ENCODE results near the gene NCLN.
"Not testable (repeated sequence)": the region's sequence is repeated elsewhere in the genome, so short reads cannot be mapped to it uniquely, and the experiment has no call there.

NCLN gene

DNA sequence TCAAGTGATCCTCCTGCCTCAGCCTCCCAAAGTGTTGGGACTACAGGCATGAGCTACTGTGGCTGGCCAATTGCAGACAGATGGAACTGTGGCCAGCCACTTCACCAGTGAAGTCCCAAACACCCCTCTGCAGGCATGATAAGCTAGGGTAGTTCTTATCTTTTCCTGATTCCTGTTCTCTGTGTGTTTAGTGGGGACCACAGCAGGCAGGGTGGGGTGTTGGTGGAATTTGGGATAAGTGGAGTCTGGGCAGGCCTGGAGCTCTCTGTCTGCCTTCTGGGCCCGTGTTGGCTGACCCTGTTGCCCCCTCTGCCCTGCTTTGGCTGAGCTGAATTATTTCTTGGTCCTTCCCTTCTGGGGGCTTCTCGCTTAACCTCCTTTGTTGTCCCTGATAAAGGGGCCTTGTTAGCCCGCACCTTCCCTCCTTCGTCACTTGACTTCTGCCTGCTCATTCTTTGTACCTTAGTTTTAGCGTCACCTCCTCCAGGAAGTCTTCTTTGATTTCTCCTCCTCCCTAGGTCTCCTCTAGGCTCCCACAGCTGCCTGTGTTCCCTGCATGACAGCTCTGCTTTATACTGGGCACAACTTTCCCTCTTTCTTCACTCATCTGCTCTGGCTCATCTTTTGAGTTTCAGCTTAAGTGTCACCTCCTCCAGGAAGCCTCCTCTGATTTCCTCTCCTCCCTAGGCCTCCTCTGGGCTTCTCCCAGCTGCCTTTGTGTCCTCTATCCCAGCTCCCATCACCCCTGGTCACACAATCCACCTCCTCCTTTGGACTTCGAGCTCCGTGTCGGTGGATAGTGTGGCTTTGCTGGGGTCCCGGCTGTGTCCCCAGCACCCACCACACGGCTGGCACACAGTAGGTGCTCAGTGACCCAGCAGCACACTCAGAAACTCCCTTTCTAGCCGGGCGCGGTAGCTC lies 1.7 kb upstream of the NCLN start:
- DNase-seq (ENCODE audit: extremely low read depth in 1 of 2, low read depth in 1 of 2): no peak

DNA sequence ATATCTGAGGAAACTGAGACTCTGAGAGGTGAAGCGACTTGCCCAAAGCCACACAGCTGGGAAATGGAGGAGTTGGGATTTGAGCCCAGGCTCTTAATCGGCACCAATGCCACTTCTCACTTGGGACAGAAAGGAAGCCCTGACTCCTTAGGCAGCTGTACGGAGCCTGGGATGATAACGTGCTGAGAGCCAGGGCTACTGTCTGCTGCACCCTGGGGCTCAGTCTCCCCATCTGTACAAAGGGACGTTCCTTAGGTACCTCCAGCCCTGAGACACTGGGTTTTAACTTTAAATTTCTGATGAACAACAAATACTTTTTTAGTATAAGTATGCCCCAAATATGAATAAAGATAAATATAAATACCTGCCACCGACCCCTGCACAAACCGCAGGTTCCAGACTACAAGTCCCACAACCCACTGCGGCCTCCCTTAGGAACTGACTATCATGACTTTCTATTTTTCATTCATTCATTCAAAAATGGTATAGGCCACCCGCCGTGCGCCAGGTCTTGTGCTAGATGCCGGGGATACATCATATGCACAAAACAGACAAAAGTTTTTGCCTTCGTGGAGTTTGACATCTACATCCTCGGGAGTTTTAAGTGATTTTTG lies 776 bp upstream of the NCLN start:
- DNase-seq (ENCODE audit: extremely low read depth in 1 of 2, low read depth in 1 of 2): no peak

DNA sequence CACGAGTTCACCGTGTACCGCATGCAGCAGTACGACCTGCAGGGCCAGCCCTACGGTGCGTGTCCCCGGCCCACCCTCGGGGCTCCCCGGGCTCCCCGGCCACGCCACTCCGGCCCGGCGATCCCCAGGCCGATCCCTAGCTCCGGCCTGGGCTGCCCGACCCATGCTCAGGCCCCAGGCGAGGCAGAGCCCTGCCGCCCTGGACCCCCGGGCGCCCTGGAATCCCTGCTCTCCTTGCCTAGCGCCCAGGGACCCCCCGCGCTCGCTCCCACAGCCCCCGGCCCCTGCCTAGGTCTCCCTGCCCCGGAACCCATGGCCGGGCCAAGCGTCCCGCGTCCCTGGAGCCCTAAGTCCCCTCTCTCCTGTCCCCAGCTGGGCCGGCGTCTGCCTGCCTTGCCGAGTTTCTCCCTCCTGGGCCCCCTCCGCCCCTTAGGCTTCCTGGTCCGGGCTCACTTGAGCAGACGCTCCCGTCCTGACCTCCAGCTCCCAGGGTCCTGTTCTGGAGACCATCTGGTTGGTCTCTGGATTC lies 494 bp downstream of the NCLN start:
- DNase-seq (ENCODE audit: extremely low read depth in 1 of 2, low read depth in 1 of 2): no peak

DNA sequence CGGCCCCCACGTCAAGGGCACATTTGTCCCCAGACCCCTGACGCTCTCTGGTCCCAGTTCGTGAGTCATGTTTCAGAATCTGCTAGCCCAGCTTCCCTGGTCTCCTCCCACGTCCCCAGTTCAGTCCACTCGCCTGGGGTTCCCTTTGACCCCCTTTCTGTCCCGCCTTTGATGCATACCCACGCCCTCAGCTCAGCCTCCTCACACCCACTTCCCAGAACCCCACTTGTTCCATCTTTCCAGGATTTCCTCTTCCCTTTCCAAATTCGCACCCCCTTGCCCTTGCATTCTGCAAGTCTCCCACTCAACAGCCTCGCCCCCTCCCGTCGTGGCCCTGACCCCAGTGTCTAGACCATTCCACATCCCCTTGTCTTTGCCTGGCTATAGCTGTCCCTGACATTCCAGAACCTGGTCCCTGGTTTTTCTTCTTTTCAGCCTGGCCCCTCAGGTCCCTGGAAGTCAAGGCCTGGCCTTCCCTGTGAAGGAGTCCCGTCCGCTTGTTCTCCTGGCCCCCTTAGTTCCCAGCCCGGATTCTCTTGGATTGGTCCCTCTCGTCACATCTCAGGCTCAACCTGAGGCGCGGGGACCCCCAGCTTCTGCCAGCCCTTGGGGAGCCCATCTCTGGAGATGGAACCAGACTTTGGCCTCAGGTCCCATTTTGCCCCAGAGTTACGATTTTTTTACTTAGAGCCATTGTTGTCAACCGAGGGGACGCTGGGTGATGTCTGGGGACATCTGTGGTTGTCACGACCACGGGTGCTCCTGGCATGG lies 1.3 kb downstream of the NCLN start:
- DNase-seq (ENCODE audit: extremely low read depth in 1 of 2, low read depth in 1 of 2): no peak

DNA sequence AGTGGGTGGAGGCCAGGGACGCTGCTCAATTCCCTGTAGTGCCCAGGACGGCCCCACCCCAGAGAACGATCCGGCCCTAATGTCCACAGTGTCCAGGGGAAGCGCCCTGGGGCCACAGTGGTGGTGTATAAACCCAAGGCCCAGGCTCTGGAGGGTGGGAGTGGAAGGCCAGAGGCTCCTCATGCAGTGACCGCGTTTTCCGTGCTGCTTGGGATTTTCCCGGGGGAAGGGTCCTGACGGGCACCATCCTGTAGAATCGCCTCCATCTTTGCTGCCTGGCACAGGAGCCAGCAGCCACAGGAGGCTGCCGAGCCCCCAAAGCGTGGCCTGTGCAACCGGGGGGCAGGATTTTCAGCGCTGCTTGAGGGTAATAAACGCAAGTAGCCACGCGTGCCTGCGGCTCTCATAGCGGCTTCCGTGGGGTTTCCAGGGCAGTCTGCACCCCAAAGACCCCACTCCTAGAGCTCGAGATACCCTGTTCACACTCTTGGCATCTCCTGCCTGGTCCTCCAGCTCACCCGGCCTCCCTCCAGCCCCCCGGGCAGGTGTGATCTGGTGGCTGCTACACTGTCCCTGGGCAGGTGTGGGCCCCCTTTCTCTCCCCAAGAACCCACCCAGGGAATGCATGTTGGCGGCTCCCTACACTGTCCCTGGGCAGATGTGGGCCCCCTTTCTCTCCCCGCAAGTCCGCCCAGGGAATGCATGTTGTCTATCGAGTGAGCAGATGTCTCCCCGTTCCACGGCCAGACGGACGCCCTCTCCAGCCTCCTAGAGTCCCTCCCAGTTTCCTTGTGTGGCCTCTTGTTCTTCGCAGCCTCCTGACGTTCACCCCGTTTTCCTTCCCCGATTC lies 2.2 kb downstream of the NCLN start:
- DNase-seq (ENCODE audit: extremely low read depth in 1 of 2, low read depth in 1 of 2): no peak

DNA sequence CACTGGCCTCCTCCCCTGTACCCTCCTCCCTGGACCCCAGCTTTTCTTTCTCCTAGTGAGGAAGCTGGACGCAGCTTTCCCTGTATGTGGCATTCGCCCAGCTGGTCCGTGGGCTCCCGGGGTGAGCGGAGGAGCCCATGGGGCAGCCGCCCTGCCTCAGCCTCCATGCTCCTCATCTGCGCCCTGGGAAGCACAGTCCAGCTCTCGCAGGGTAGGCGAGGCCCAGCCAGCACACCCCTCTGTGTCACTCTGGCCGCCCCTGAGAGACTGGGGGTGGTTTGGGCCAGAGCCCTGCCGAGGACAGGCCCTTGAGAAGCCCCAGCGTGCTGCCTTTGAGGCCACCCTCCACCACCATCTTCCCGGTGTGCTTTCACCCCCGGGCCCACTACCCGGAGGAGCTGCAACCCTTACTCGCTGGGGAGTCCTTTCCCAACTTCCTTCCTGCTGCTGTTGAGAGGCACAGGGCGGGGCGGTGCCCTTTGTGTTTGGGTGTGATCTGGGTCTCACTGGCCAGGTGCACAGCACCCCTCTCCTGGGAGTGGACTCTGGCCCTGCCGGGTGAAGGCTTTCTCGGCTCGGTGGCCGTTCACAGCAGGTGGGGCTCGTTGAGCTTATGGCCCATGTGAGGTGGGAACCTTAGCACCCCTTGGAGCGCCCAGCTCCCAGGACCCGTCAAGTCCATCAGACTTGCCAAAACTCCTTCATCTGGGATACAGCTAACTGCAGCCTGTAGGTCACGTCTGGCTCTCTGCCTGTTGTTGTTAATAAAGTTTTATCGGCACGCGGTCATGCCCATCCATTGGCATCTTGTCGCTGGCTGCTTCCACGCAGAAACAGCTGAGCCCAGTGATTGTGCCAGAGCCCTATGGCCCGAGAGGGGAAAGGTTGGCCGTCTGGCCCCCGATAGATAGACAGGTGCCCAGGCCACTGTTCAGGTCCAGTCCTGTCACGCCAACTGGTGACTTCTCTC lies 3.2 kb downstream of the NCLN start:
- DNase-seq (ENCODE audit: extremely low read depth in 1 of 2, low read depth in 1 of 2): no peak

DNA sequence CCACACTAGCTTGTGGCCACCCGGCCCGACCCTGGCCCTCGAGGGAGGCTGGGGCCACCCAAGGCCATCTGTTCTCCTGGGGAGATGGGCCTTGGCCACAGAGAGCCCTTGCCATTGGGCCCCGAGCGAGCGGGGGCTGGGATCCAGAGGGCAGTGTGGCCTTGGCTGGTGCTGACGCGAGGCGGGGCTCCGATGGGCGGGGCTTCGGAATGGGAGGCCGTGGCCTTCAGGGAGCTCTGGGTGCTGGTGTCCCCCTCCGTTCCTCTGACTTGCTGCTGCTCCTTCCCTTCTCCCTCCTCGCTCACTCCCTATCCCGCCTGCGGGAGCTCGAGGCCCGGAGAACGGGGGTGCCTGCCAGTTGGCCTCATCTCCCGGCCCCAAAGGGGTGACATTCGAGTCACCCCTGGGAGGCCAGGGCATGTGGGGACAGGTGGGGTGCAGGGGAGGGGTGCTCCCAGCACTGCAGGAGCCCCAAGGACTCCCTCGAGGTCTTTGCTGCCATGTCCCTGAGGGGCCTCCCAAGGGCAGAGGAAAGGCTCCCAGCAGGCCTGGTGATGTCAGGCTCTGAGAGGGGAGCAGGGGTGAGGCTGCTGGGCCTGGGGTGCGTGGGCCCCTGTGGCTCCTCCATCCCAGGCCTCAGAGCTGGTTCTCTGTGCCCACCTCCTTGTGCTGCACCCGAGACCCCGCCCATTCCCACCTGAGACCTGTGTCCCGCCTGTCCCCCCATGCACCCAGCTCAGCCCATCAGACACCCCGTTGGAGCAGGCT lies 4.2 kb downstream of the NCLN start:
- DNase-seq (ENCODE audit: extremely low read depth in 1 of 2, low read depth in 1 of 2): no peak

DNA sequence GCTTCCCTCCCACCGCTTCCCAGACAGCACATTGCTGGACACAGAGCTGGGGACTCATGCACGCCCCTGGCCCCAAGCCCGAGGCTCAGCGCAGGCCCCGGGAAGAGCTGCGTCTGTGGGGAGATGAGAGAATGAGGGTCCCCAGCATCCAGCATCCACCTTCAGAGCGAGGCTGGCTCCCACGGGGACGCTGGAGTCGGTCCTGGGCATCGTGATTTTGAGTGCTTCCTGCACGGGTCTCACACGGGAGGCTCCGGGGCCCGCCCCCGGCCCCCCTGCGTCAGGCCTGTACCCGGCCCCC lies 4.7 kb downstream of the NCLN start:
- DNase-seq (ENCODE audit: extremely low read depth in 1 of 2, low read depth in 1 of 2): no peak

DNA sequence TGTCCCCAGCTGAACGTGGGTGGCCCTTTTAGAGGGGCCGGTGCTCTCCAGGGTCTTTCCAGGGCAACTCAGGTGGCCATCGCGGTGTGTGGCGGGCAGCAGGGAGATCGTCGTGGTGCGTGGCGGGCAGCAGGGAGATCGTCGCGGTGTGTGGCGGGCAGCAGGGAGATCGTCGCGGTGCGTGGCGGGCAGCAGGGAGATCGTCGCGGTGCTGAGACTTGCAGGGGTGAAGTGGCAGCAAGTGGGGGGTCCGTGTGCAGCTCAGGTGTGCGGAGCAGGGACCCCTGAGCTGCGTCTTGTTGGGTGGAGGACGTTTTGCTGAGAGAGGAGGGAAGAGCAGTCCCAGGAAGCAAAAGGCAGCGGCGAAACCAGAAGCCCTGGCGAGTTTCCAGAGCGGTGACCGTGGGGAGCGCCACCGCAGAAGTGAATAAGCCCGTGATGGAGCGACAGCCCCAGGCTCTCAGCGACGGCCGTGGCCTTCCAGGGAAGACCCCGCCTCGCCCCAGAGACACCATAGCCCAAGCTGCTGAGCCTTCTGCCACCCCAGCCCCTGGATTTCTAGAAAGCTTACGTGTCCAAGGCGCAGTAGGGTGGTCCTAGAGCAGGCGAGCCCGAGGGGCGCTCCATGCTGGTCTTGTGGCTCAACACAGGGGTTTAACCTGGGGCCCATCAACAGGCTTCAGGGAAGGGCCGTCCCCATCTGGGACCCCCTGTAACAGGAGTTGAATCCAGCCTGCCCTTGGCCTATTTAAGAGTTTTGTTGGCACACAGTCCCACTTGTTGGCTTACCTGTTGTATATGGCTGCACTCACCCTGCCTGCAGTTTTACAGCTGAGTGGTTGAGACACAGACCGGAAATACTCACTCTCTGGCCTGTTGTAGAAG lies 5.4 kb downstream of the NCLN start:
- no peak for DNase-seq (ENCODE audit: extremely low read depth in 1 of 2, low read depth in 1 of 2)

DNA sequence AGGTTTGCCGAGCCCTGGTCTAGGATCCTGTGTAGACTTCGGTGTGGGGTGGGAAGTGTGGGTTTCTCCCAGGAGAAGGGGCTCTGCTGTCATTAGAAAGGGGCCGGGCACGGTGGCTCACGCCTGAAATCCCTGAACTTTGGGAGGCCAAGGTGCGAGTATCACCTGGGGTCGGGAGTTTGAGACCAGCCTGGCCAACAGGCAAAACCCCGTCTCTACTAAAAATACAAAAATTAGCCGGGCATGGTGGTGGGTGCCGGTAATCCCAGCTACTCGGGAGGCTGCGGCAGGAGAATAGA lies 6.0 kb downstream of the NCLN start:
- not testable (repeated sequence) for DNase-seq (ENCODE audit: extremely low read depth in 1 of 2, low read depth in 1 of 2)

DNA sequence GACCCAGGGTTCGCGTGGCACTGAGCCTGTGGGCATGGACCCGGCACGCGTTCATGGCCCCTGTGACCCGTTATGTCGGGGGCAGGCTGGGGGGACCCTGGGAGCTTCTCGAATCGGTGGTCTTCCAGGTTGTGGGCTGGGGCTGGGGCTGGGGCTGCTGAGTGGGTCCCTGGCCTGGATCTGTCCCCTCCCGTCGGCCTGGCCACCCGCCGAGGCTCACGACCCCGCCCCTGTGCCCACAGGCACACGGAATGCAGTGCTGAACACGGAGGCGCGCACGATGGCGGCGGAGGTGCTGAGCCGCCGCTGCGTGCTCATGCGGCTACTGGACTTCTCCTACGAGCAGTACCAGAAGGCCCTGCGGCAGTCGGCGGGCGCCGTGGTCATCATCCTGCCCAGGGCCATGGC lies 6.5 kb downstream of the NCLN start:
- DNase-seq (ENCODE audit: extremely low read depth in 1 of 2, low read depth in 1 of 2): no peak

DNA sequence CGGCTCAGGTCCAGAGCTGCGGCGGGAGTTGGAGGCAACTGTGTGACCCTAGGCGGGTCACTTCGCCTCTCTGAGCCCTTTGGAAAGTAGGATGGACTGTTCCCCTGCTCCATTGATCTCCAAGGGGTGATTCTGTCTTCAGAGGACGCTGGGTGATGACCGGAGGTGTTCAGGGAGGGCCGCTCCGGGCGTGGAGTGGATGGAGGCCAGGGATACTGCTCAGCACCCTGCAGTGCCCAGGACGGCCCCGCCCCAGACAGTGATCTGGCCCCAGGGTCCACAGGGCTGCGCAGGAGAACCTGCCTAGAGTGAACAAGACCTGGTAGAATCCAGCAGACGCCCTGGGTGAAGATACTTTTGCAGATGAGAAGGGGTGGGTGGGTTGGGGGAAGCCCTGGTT lies 7.0 kb downstream of the NCLN start:
- no peak for DNase-seq (ENCODE audit: extremely low read depth in 1 of 2, low read depth in 1 of 2)

DNA sequence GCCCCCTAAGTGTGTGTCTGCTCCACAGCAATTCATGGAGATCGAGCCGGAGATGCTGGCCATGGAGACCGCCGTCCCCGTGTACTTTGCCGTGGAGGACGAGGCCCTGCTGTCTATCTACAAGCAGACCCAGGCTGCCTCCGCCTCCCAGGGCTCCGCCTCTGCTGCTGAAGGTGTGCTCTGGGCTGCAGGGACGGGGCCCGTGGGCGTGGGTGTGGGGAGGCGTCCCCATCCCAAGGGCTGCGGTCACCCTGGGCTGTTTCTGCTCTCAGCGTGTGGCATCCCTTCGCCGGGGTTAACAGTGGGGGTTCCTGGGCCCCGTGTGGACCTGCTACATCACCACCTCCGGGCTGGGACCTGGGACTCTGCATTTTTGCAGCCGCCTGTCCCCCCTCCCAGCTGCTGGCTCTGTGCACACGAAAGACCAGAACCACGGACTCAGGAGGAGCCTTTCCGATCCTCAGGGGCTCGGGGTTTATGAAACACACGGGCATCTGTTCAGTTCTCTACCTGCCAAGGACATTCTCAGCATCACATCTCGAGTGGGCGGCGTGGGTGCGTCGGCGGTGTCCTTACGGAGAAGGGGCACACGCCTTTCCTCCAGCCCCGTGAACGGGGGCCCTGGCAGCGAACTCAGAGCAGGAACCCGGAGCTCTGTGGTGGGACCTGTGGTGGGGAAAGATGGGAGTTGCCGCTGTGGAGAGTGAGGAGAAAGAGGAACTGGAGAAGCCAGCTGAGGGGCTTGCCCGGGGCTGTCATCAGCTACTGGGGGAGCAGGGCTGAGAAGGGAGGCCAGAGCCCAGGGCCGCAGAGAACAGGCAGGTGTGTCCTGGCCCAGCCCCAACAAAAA lies 7.8 kb downstream of the NCLN start:
- no peak for DNase-seq (ENCODE audit: extremely low read depth in 1 of 2, low read depth in 1 of 2)

DNA sequence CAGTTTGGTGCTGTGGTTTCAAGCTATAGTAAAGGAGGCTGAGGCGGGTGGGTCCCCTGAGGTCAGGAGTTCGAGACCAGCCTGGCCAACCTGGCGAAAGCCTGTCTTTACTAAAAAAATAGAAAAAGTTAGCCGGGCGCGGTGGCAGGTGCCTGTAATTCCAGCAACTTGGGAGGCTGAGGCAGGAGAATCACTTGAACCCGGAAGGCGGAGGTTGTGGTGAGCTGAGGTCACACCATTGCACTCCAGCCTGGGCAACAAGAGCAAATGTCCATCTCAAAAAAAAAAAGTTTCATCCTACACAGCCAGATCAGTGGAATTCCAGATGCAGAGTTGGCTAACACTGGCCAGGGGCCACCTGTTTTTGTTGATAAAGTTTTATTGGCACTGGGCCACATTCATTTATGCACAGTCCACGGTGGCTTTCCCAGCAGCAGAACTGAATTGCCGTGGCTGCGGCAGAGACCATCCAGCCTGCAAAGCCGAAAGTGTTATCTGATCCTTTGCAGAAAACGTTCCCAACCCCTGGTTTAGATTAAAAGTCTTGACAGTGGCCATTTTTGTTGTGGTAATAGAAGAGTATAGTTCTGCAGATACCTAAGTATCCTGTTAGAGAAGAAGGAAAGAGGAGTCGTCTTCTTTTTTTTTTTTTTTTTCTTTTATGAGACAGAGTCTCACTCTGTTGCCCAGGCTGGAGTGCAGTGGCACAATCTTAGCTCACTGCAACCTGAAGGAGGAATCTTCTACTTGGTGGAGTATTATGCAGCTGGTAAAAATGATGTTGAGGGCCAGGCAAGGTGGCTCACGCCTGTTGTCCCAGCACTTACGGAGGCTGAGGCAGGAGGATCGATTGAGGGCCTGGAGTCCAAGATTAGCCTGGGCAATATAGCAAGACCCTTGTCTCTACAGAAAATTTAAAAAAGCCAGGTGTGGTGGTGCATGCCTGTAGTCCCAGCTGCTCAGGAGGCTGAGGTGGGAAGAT lies 8.7 kb downstream of the NCLN start:
- DNase-seq (ENCODE audit: extremely low read depth in 1 of 2, low read depth in 1 of 2): no peak

DNA sequence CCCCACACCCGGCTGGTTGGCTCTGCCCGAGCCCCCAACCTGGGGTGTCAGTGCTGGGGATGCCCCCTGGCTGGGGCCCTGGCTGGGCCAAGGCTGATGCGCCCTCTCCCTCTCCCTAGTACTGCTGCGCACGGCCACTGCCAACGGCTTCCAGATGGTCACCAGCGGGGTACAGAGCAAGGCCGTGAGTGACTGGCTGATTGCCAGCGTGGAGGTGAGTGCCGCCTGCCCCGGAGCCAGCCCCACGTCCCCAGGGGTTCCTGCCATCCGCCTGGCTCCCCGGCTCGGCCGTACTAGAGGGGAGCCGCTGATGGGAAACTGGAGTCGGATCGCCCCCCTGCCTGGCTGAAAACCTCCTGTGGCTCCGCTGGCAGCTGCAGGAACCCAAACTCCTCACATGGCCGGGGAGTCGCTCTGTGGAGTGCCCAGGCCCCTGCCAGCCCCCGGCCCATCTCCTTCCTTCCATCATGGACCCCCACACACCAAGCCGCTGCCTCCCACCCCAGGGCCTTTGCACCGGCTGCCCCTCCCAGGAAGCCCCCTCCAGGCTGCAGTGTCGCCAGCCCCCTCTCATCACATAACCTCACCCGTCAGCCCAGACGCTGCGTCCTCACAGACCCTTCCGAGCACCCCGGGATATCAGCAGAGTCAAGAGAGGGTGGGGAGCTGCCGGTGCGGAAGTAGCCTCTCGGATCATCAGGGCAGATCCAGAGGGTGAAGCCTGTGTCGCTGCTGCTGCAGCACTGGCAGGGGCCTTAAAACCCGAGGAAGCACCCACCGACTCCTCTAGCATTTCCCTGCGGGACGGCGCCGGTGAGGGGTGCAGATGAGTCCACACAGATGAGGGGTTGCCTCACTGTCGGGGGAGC lies 10.6 kb downstream of the NCLN start:
- DNase-seq (ENCODE audit: extremely low read depth in 1 of 2, low read depth in 1 of 2): no peak

All from stimulated activated CD8-positive, alpha-beta memory T cell treated with anti-CD3 and anti-CD28 coated beads, Interleukin-7, amount 100 ng/mL, for 48 hours (primary cell).